Panc1 (cell line): ENCODE data around the gene NHSL1. TPM values are rescaled to one million over a fixed set of nuclear protein-coding genes. Genes with fewer than 3 reads are reported as not detected.

Experiments
- ATAC-seq: fragments of 200-7000 bp; cut with Tn5 transposase; 2 replicates; pipeline ENCODE4 v1.9.1; 2020; ENCODE audit warnings: mild to moderate bottlenecking, moderate library complexity
- BruUV-seq: library from RNA; stranded (reverse); fragments of 400-500 nt; replicated peaks from 2 replicates; lab custom pipeline; 2021; lab: Mats Ljungman, UMichigan
- CTCF ChIA-PET: fragments of 300-600 bp; sonication (Branson Sonifier 250); formaldehyde crosslinking; loops from one replicate; lab custom pipeline; 2022; ENCODE audit warnings: antibody characterized with exemption; lab: Charles Lee
- POLR2A ChIA-PET: fragments of 300-600 bp; sonication (Branson Sonifier 250); formaldehyde crosslinking; loops from one replicate; lab custom pipeline; 2022; ENCODE audit warnings: antibody characterized with exemption; lab: Charles Lee
- DNase-seq: peaks from one replicate; pipeline ENCODE4 v3.0.0-alpha.2; 2010; ENCODE audit warnings: low read depth, low spot score
- H3K27ac ChIP-seq: 2 replicates; pipeline ENCODE4 v1.5.1; 2011; ENCODE audit warnings: mild to moderate bottlenecking, low read length, inconsistent platforms
- H3K27me3 ChIP-seq: fragments of 200-500 bp; sonication (Bioruptor generic); 2 replicates; pipeline ENCODE4 v1.6.0; 2014; ENCODE audit warnings: low read length, inconsistent platforms; ENCODE audit not compliant: control insufficient read depth, insufficient read depth
- H3K36me3 ChIP-seq: fragments of 200-500 bp; sonication (Bioruptor generic); 2 replicates; pipeline ENCODE4 v1.5.1; 2014; ENCODE audit warnings: inconsistent platforms, mild to moderate bottlenecking, low read length, moderate library complexity; ENCODE audit not compliant: control insufficient read depth, insufficient read depth
- H3K4me1 ChIP-seq: 2 replicates; pipeline ENCODE4 v1.5.1; 2011; ENCODE audit warnings: inconsistent platforms, mild to moderate bottlenecking, low read length, moderate library complexity; ENCODE audit not compliant: control insufficient read depth, insufficient read depth
- H3K4me3 ChIP-seq, 2 experiments: 2 replicates each; pipeline ENCODE4 v1.5.1; 2011 to 2012; ENCODE audit warnings: low read depth in 2 of 2, low read length in 2 of 2, mild to moderate bottlenecking in 2 of 2, inconsistent platforms in 1 of 2, moderate library complexity in 1 of 2
- H3K9me3 ChIP-seq: fragments of 200-500 bp; sonication (Bioruptor generic); 2 replicates; pipeline ENCODE4 v1.5.1; 2014; ENCODE audit warnings: low read depth, mild to moderate bottlenecking, inconsistent platforms, low read length, moderate library complexity; ENCODE audit not compliant: control insufficient read depth, insufficient read depth
- CTCF ChIP-seq: fragments of 450-650 bp; IDR thresholded peaks from 2 replicates; pipeline ENCODE4 v1.5.1; 2017; ENCODE audit warnings: mild to moderate bottlenecking
- POLR2AphosphoS5 ChIP-seq: IDR thresholded peaks from 2 replicates; pipeline ENCODE4 v1.6.1; 2012; ENCODE audit warnings: mild to moderate bottlenecking, low read depth, low read length, moderate library complexity
- REST ChIP-seq, 2 experiments: IDR thresholded peaks; 2 replicates each; pipeline ENCODE4 v1.6.1; 2011 to 2012; ENCODE audit warnings: low read depth in 2 of 2, control low read depth in 1 of 2, low read length in 1 of 2, mild to moderate bottlenecking in 1 of 2, moderate library complexity in 1 of 2; ENCODE audit not compliant: insufficient read depth in 1 of 2
- SIN3A ChIP-seq: IDR thresholded peaks from 2 replicates; pipeline ENCODE4 v1.6.1; 2012; ENCODE audit warnings: low read depth, mild to moderate bottlenecking, low read length, moderate library complexity, borderline replicate concordance; ENCODE audit not compliant: insufficient read depth
- TCF7L2 ChIP-seq: IDR thresholded peaks from 2 replicates; pipeline ENCODE4 v1.6.1; 2011; ENCODE audit warnings: mild to moderate bottlenecking, low read depth, low read length, inconsistent platforms
- in situ Hi-C: cut with HindIII; loops from 2 replicates; pipeline ENCODE4 v1.10.0; 2016; ENCODE audit warnings: low sequenced_read_pairs, low pct_unique_long_range_greater_than_20kb
- intact Hi-C: fragments of 100-400 bp; cut with micrococcal nuclease; formaldehyde crosslinking; loops from one replicate; pipeline ENCODE4 v1.10.0; 2022; ENCODE audit not compliant: unreplicated experiment
- total RNA-seq: library from RNA; stranded (reverse); gene quantifications from one replicate; pipeline ENCODE4 v1.2.1, GENCODE V29; 2021; ENCODE audit not compliant: unreplicated experiment

NHSL1 gene
- total RNA-seq, 1 experiment from 2014 or later, result 20.6 TPM

- H3K9me3 ChIP-seq, result no peaks in the 10 kb centered on the region
- no peaks in the 10 kb centered on the region for H3K4me1 ChIP-seq
- no peaks in the 10 kb centered on the region; the same call in 1 of the 2 replicates for H3K27me3 ChIP-seq
- ChIA-PET CTCF (no interaction called here), POLR2A (no interaction called here)
- intact Hi-C loops (no loop called here), in situ Hi-C loops (no loop called here)
- ATAC-seq, result no peak
- no peak within 1 kb of the TSS for H3K4me3 ChIP-seq
- no peak within 1 kb of the TSS for H3K27ac ChIP-seq
- DNase-seq, result no peak
- BruUV-seq, result no TSS peak
- H3K36me3 ChIP-seq, result no peaks in the 10 kb centered on the region
- TF ChIP-seq TCF7L2 (no peak), CTCF (no peak), POLR2AphosphoS5 (no peak)
Observed at GRCh38 chr6:138377844-138378243, 121.5 kb downstream of the NHSL1 start, which contains the start of gene SMIM28. Gene SMIM28 (plus strand): TSS chr6:138377905. CDS start chr6:138378073, 168 bp downstream.

GRCh38 chr6:138377042-138377441 is 122.3 kb downstream of the NHSL1 start:
- Histone ChIP-seq H3K27ac (no peak overlapping the region), H3K4me3 (no peak overlapping the region), H3K4me1 (no peaks in the 10 kb centered on the region), H3K27me3 (no peaks in the 10 kb centered on the region; the same call in 1 of the 2 replicates), H3K9me3 (no peaks in the 10 kb centered on the region), H3K36me3 (no peaks in the 10 kb centered on the region)
- intact Hi-C loops (no loop called here), in situ Hi-C loops (no loop called here)
- ChIA-PET POLR2A (no interaction called here), CTCF (no interaction called here)
- DNase-seq (no peak), ATAC-seq (no peak)
- no peak for TF ChIP-seq TCF7L2
- no TSS peak for BruUV-seq

GRCh38 chr6:138374815-138375214 is 124.5 kb downstream of the NHSL1 start:
- H3K4me1 ChIP-seq, result no peaks in the 10 kb centered on the region
- BruUV-seq, result no TSS peak
- CTCF ChIA-PET, result no interaction called here
- intact Hi-C loops, result no loop called here
- H3K9me3 ChIP-seq, result no peaks in the 10 kb centered on the region
- in situ Hi-C loops, result no loop called here
- TF ChIP-seq CTCF, result no peak
- TF ChIP-seq SIN3A, result no peak
- no peak for TF ChIP-seq TCF7L2
- no peak for TF ChIP-seq POLR2AphosphoS5
- no peak for TF ChIP-seq REST (IDR thresholded peaks at IDR 0.05; ENCODE audit: insufficient read depth in 1 of 2, low read depth in 2 of 2, low read length in 1 of 2)
- ATAC-seq (no peak), DNase-seq (no peak)
- POLR2A ChIA-PET, result no interaction called here
- no peaks in the 10 kb centered on the region for H3K36me3 ChIP-seq
- no peak overlapping the region for H3K27ac ChIP-seq
- H3K27me3 ChIP-seq, result no peaks in the 10 kb centered on the region; the same call in 1 of the 2 replicates
- no peak overlapping the region for H3K4me3 ChIP-seq
